SK-N-MC (cell line): ENCODE measurements around the gene ABCG1.
"Not testable (repeated sequence)": the region's sequence is repeated elsewhere in the genome, so short reads cannot be mapped to it uniquely, and the experiment has no call there.

Source experiments
- EZH2 ChIP-seq: fragments of 200-600 bp; sonication (generic); IDR thresholded peaks from one replicate; pipeline ENCODE4 v1.6.1; 2017; ENCODE audit warnings: antibody characterized with exemption
- FOXP2 ChIP-seq: optimal IDR thresholded peaks from 2 replicates; pipeline ENCODE3; 2011; ENCODE audit warnings: mild to moderate bottlenecking, moderate library complexity; ENCODE audit not compliant: insufficient read depth; ENCODE audit errors: extremely low read length, control extremely low read depth
- POLR2AphosphoS5 ChIP-seq: IDR thresholded peaks from 2 replicates; pipeline ENCODE4 v1.6.1; 2012; ENCODE audit warnings: mild to moderate bottlenecking, low read depth, low read length, borderline replicate concordance

- TF ChIP-seq EZH2, POLR2AphosphoS5, FOXP2: not testable (repeated sequence)
Observed at GRCh38 chr21:42180001-42180400, 38.9 kb upstream of the ABCG1 start.
